ENCODE results near the gene CCT5.

The CCT5 gene

DNA sequence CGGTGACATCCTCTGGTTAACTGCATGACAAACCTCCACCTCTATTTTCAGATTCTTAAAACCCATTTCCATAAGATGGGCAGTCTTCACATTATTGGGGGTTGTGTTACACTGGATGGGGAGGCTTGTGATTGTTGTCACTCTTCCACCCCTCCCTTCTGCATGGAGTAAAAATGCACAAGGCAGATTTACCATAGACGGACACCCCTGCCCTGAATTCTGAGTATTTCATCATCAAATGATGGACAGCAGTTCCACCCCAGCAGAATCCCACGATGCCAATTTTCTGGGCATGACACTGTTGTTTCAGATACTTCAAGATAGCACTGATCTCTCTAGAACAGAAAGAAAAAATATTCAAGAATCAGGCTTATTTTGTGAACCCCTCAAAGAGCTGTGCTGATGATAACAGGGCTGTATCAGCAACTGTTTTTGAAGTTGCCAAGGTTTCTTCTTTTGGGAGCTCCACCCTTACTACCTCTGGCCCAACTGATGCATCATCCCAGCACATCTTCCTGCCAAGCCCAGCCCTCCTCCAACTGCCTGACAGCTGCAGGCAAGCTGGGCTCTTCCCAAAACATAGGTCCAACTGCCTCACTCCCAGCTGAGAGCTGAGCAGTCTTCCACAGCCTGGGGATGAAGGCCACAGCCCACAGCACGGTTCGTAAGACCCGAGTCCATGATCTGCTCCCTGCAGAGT is 36.2 kb downstream of the CCT5 start:
- Histone ChIP-seq H3K4me3 (ENCODE audit: low read depth in 1 of 2, low read length in 2 of 2) (no peak overlapping the region), H3K27me3 (ENCODE audit: control insufficient read depth in 1 of 2, insufficient read depth in 2 of 2, low read length in 2 of 2) (no peaks in the 10 kb centered on the region), H3K9ac (ENCODE audit: low read depth in 1 of 2, low read length in 2 of 2) (no peak overlapping the region), H3K9me3 (ENCODE audit: control insufficient read depth in 1 of 2, low read length in 2 of 2) (no peaks in the 10 kb centered on the region), H3K4me1 (ENCODE audit: control insufficient read depth in 1 of 2, insufficient read depth in 2 of 2, low read length in 2 of 2) (peaks cover 28 to 34% of the 10 kb centered on the region in 2 donors), H3K36me3 (ENCODE audit: control insufficient read depth in 1 of 2, insufficient read depth in 2 of 2, low read length in 2 of 2) (peaks cover 7 to 26% of the 10 kb centered on the region in 2 donors), H3K27ac (ENCODE audit: low read depth, low read length) (no peak overlapping the region)

DNA sequence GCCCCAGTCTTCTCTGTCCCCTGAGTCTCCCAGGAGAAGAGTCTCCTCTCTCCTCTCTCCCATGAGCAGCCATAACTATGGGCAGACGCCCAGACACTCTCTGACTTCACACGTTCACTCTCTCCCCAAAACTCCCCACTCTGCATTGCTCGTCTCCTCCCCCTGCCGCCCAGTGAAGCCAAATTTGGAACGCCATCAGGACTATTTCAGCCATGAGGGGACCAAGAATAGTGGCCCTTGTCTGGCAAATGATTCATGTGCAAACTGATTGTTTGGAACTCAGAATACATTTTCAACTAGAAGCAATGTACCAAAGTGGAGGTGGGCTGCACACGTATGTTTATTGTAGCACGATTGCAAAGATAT is 36.8 kb downstream of the CCT5 start:
- H3K9me3 ChIP-seq (ENCODE audit: control insufficient read depth in 1 of 2, low read length in 2 of 2) = no peaks in the 10 kb centered on the region
- H3K9ac ChIP-seq (ENCODE audit: low read depth in 1 of 2, low read length in 2 of 2) = no peak overlapping the region
- peaks cover 4 to 22% of the 10 kb centered on the region in 2 donors for H3K36me3 ChIP-seq (ENCODE audit: control insufficient read depth in 1 of 2, insufficient read depth in 2 of 2, low read length in 2 of 2)
- H3K27ac ChIP-seq (ENCODE audit: low read depth, low read length) = no peak overlapping the region
- peaks cover 32 to 34% of the 10 kb centered on the region in 2 donors for H3K4me1 ChIP-seq (ENCODE audit: control insufficient read depth in 1 of 2, insufficient read depth in 2 of 2, low read length in 2 of 2)
- no peaks in the 10 kb centered on the region for H3K27me3 ChIP-seq (ENCODE audit: control insufficient read depth in 1 of 2, insufficient read depth in 2 of 2, low read length in 2 of 2)
- H3K4me3 ChIP-seq (ENCODE audit: low read depth in 1 of 2, low read length in 2 of 2) = no peak overlapping the region

DNA sequence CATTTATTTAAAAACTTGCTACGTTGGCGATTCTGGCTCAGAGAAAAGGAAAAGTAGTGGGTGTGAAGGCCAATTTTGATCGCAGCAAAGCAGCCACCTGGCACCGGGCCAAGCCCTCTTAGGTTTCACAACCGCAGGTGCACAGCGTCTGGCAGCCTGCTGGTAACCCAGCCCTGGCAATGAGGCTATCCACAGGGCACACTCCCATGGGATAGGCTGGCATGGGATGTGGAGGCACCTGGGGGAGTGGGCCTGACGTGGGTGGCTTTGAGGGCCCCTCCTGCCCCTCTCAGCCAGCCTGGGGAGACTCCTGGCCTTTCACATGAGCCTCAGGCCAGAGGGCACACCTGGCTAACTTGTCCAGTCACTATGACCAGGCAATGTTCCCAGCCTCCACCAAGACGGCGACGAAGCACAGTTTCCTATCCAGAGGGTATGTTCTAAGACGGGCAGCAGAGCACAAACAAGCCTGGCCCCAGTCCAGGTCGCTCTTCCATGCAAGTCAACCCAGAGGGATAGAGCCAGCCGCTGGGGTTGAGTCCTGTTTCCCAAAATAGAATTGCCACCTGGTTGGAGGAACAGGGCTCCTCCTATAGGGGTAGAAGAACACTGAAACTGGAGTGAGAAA is 38.6 kb downstream of the CCT5 start:
- H3K27ac ChIP-seq (ENCODE audit: low read depth, low read length) = peak overlapping the region; percentile 84
- peak overlapping the region; percentile 28 to 38 for H3K4me3 ChIP-seq (ENCODE audit: low read depth in 1 of 2, low read length in 2 of 2)
- no peaks in the 10 kb centered on the region for H3K27me3 ChIP-seq (ENCODE audit: control insufficient read depth in 1 of 2, insufficient read depth in 2 of 2, low read length in 2 of 2)
- no peaks in the 10 kb centered on the region for H3K9me3 ChIP-seq (ENCODE audit: control insufficient read depth in 1 of 2, low read length in 2 of 2)
- H3K4me1 ChIP-seq (ENCODE audit: control insufficient read depth in 1 of 2, insufficient read depth in 2 of 2, low read length in 2 of 2) = peaks cover 32 to 34% of the 10 kb centered on the region in 2 donors
- H3K36me3 ChIP-seq (ENCODE audit: control insufficient read depth in 1 of 2, insufficient read depth in 2 of 2, low read length in 2 of 2) = peaks cover 4 to 22% of the 10 kb centered on the region in 2 donors
- H3K9ac ChIP-seq (ENCODE audit: low read depth in 1 of 2, low read length in 2 of 2) = peak overlapping the region; percentile 54 to 65

DNA sequence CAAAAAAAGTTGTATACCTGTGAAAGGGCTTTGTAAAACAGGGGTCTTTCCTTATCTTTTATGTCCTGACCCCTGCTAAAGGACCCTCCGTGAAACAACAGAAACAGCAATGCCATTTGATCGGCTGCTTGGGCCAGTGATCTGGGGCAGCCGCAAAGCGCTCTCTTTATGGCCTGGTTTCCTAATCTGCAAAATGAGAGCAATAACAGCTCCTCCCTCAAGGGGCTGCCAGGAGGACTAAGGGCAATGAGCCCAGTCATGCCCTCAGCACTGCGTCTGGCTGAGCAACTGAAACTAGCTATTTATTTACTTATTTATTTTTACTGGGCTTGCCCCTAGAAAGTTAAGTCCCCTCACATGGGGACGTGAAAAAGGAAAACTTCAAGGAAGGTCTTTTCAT is 39.3 kb downstream of the CCT5 start:
- H3K4me3 ChIP-seq (ENCODE audit: low read depth in 1 of 2, low read length in 2 of 2) = peak overlapping the region; percentile 28 to 38
- H3K36me3 ChIP-seq (ENCODE audit: control insufficient read depth in 1 of 2, insufficient read depth in 2 of 2, low read length in 2 of 2) = peaks cover 4 to 23% of the 10 kb centered on the region in 2 donors
- H3K27ac ChIP-seq (ENCODE audit: low read depth, low read length) = peak overlapping the region; percentile 84
- H3K27me3 ChIP-seq (ENCODE audit: control insufficient read depth in 1 of 2, insufficient read depth in 2 of 2, low read length in 2 of 2) = no peaks in the 10 kb centered on the region
- H3K9me3 ChIP-seq (ENCODE audit: control insufficient read depth in 1 of 2, low read length in 2 of 2) = no peaks in the 10 kb centered on the region
- H3K9ac ChIP-seq (ENCODE audit: low read depth in 1 of 2, low read length in 2 of 2) = peak overlapping the region; percentile 54 to 65
- peaks cover 27 to 32% of the 10 kb centered on the region in 2 donors for H3K4me1 ChIP-seq (ENCODE audit: control insufficient read depth in 1 of 2, insufficient read depth in 2 of 2, low read length in 2 of 2)

DNA sequence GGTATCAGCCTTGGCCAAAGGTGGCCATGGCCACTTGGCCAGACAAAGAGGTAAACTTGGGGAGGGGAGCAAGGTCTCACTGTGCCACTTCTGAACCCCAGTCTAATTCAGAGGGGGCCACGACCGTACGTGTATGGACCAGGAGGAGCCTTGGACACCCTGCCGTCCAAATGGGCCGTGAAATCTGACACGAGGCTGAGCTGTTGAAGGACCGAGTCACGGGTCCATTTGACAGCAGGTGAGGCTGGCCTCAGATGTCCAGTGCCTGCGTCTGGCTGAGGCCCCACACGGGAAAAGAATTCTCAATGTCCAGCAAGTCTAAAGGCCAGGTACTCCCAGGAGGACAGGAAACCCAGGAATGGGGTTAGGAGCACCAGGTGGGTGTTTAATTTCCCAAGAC is 39.9 kb downstream of the CCT5 start:
- Histone ChIP-seq H3K4me3 (ENCODE audit: low read depth in 1 of 2, low read length in 2 of 2) (peak overlapping the region in 1 of 2 donors; percentile 38), H3K9ac (ENCODE audit: low read depth in 1 of 2, low read length in 2 of 2) (peak overlapping the region; percentile 44 to 65), H3K4me1 (ENCODE audit: control insufficient read depth in 1 of 2, insufficient read depth in 2 of 2, low read length in 2 of 2) (peaks cover 27 to 32% of the 10 kb centered on the region in 2 donors), H3K27me3 (ENCODE audit: control insufficient read depth in 1 of 2, insufficient read depth in 2 of 2, low read length in 2 of 2) (no peaks in the 10 kb centered on the region), H3K27ac (ENCODE audit: low read depth, low read length) (peak overlapping the region; percentile 74), H3K9me3 (ENCODE audit: control insufficient read depth in 1 of 2, low read length in 2 of 2) (no peaks in the 10 kb centered on the region), H3K36me3 (ENCODE audit: control insufficient read depth in 1 of 2, insufficient read depth in 2 of 2, low read length in 2 of 2) (peaks cover 4 to 28% of the 10 kb centered on the region in 2 donors)

DNA sequence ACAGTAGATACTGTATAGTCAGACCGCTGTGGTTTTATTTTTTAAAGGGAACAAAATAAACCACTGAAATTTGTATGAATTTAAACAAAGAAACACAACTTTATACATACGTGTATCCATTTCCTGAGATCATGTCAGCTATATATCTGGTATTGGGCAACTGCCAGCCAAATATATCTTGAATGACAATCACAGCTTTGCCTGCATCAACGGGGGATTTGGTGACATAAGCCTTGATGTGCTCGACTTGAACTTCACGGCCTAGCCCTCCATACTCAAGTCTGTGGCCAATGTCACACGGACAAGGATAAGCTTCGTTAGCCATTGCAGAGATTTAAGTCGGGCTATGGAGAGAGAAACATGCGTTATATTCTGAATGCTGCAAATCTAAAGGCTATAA is 40.4 kb downstream of the CCT5 start:
- Histone ChIP-seq H3K9me3 (ENCODE audit: control insufficient read depth in 1 of 2, low read length in 2 of 2) (no peaks in the 10 kb centered on the region), H3K4me1 (ENCODE audit: control insufficient read depth in 1 of 2, insufficient read depth in 2 of 2, low read length in 2 of 2) (peaks cover 27 to 32% of the 10 kb centered on the region in 2 donors), H3K36me3 (ENCODE audit: control insufficient read depth in 1 of 2, insufficient read depth in 2 of 2, low read length in 2 of 2) (peaks cover 4 to 31% of the 10 kb centered on the region in 2 donors), H3K4me3 (ENCODE audit: low read depth in 1 of 2, low read length in 2 of 2) (no peak overlapping the region), H3K27me3 (ENCODE audit: control insufficient read depth in 1 of 2, insufficient read depth in 2 of 2, low read length in 2 of 2) (no peaks in the 10 kb centered on the region), H3K9ac (ENCODE audit: low read depth in 1 of 2, low read length in 2 of 2) (no peak overlapping the region), H3K27ac (ENCODE audit: low read depth, low read length) (no peak overlapping the region)

DNA sequence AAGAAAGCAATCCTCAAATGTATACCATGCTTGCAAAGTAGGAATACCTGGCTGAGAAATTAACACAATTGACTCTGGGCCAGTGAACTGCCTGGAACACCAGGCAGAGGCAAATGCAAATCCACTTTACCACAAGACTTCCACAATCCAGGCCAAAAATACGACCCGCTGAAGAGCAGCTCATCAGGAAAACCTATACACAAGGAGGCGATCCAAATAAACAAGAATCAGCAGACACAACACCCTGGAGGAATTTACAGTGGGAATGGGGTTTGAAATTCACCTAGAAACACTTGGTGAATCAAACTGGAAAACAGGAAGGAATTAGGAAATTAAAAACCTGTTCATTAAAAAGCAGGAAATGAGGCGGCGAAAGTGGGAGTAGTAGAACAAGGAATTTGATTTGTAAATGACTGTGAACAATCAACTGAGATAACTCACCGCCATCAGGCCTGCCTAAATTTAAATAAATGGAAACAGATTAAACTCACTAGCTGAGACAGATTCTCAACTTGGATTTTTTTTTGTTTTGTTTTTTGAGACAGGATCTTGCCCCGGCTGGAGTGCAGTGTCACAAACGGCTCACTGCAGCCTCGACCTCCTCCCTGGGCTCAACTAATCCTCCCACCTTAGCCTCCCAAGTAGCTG is 41.7 kb downstream of the CCT5 start:
- Histone ChIP-seq H3K36me3 (ENCODE audit: control insufficient read depth in 1 of 2, insufficient read depth in 2 of 2, low read length in 2 of 2) (peaks cover 3 to 33% of the 10 kb centered on the region in 2 donors), H3K27ac (ENCODE audit: low read depth, low read length) (no peak overlapping the region), H3K4me1 (ENCODE audit: control insufficient read depth in 1 of 2, insufficient read depth in 2 of 2, low read length in 2 of 2) (peaks cover 27 to 32% of the 10 kb centered on the region in 2 donors)

DNA sequence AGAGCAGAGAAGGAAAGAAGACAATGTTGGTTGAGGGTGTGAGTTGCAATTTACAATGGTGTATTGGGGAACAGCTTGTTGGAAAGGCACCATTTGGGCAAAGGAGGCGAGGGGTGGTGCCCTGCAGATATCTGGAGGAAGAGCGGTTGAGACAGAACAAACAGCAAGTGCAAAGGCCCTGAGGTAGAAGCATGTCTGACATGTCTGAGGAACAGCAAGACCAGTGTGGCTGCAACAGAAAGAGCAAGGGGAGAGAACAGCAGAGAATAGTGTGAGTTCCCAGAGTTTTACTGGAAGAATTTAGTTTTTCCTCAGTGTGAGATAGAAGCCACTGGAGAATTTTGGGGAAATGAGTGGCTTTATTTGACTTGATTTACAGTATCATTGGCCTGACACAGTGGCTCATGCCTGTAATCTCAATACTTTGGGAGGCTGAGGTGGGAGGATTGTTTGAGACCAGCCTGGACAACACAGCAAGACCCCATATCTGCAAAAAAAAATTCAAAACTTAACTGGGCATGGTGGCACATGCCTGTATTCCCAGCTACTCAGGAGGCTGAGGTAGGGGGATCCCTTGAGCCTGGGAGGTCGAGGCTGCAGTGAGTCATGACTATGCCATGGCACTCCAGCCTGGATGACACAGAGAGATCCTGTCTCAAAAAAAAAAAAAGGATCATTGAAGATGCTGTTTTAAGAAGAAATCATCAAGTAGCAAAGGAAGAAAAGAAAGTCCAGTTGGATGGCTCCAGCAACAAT is 44.0 kb downstream of the CCT5 start:
- no peaks in the 10 kb centered on the region for H3K27me3 ChIP-seq (ENCODE audit: control insufficient read depth in 1 of 2, insufficient read depth in 2 of 2, low read length in 2 of 2)
- H3K9me3 ChIP-seq (ENCODE audit: control insufficient read depth in 1 of 2, low read length in 2 of 2) = no peaks in the 10 kb centered on the region
- H3K4me1 ChIP-seq (ENCODE audit: control insufficient read depth in 1 of 2, insufficient read depth in 2 of 2, low read length in 2 of 2) = peaks cover 16 to 21% of the 10 kb centered on the region in 2 donors
- H3K36me3 ChIP-seq (ENCODE audit: control insufficient read depth in 1 of 2, insufficient read depth in 2 of 2, low read length in 2 of 2) = peaks cover 0 to 30% of the 10 kb centered on the region in 2 donors
- no peak overlapping the region for H3K27ac ChIP-seq (ENCODE audit: low read depth, low read length)
- no peak overlapping the region for H3K4me3 ChIP-seq (ENCODE audit: low read depth in 1 of 2, low read length in 2 of 2)
- no peak overlapping the region for H3K9ac ChIP-seq (ENCODE audit: low read depth in 1 of 2, low read length in 2 of 2)

More for the DNA sequence above, 41.7 kb downstream of the CCT5 start:
- Histone ChIP-seq H3K9ac (ENCODE audit: low read depth in 1 of 2, low read length in 2 of 2) (no peak overlapping the region), H3K9me3 (ENCODE audit: control insufficient read depth in 1 of 2, low read length in 2 of 2) (no peaks in the 10 kb centered on the region), H3K4me3 (ENCODE audit: low read depth in 1 of 2, low read length in 2 of 2) (no peak overlapping the region), H3K27me3 (ENCODE audit: control insufficient read depth in 1 of 2, insufficient read depth in 2 of 2, low read length in 2 of 2) (no peaks in the 10 kb centered on the region)

DNA sequence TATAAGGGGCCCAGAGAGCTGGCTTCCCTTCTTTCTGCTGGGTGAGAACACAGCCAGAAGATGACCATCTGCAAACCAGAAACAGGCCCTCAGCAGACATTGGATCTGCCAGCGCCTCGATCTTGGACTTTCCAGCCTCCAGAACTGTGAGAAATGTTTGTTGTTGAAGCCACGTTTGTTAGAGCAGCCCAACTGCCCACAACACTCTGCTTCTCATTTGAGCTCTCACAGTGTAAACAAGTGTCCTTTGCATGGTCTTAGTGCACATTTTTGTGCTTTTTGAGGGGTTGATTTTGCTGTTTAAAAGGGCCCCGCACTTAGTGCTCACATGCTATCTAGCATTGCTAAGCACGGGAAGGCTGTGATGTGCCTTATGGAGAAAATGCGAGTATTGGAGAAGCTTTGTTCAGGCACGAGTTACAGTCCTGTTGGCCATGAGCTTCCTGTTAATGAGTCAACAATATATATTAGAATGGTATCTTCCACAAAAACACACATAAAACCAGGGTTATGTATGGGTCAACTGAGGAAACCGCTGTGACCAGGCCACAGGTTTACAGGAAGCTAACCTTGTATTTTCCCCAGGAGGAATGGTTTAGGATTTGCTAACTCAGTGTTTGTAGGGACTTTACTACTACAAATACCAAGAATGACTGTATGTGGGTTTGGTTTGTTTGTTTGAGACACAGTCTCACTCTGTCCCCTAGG is 45.7 kb downstream of the CCT5 start:
- H3K4me1 ChIP-seq (ENCODE audit: control insufficient read depth in 1 of 2, insufficient read depth in 2 of 2, low read length in 2 of 2) = peaks cover 6 to 20% of the 10 kb centered on the region in 2 donors
- H3K27me3 ChIP-seq (ENCODE audit: control insufficient read depth in 1 of 2, insufficient read depth in 2 of 2, low read length in 2 of 2) = no peaks in the 10 kb centered on the region
- H3K27ac ChIP-seq (ENCODE audit: low read depth, low read length) = no peak overlapping the region
- no peak overlapping the region for H3K4me3 ChIP-seq (ENCODE audit: low read depth in 1 of 2, low read length in 2 of 2)
- H3K9ac ChIP-seq (ENCODE audit: low read depth in 1 of 2, low read length in 2 of 2) = no peak overlapping the region
- H3K36me3 ChIP-seq (ENCODE audit: control insufficient read depth in 1 of 2, insufficient read depth in 2 of 2, low read length in 2 of 2) = peaks cover 0 to 21% of the 10 kb centered on the region in 2 donors
- no peaks in the 10 kb centered on the region for H3K9me3 ChIP-seq (ENCODE audit: control insufficient read depth in 1 of 2, low read length in 2 of 2)

Measured in duodenal mucosa (tissue), 2 donors.